Adrenal gland (tissue), 5 donors: ENCODE data around the gene GSTM3.

Source experiments
- CTCF ChIP-seq, 6 experiments: fragments of 450-650 bp in 4 of 6; fragments of 200-600 bp in 2 of 6; sonication (generic) in 1 of 6; IDR thresholded peaks; 1 replicate in 5 of 6; 2 replicates in 1 of 6; pipeline versions ENCODE4 v1.5.1 to v1.8.0; 2016 to 2021; ENCODE audit warnings: antibody characterized with exemption in 6 of 6, mild to moderate bottlenecking in 2 of 6, moderate library complexity in 1 of 6
- POLR2A ChIP-seq, 2 donors: fragments of 450-650 bp; IDR thresholded peaks; one replicate each; pipeline ENCODE4 v1.6.1; 2017; ENCODE audit warnings: antibody characterized with exemption in 2 of 2, mild to moderate bottlenecking in 2 of 2, moderate library complexity in 1 of 2
- donor health status: DM: no; HTN: no; CAD: no.

GRCh38 chr1:109762039-109762585 is 21.3 kb upstream of the GSTM3 start:
- TF ChIP-seq POLR2A (IDR thresholded peaks at IDR 0.05): no peak
- no peak for TF ChIP-seq CTCF (IDR thresholded peaks at IDR 0.05)
